Panc1 (cell line): Measurements from ENCODE around the gene CHMP6.

Experiments used
- REST ChIP-seq, 2 experiments: IDR thresholded peaks; 2 replicates each; pipeline ENCODE4 v1.6.1; 2011 to 2012; ENCODE audit warnings: low read depth in 2 of 2, control low read depth in 1 of 2, low read length in 1 of 2, mild to moderate bottlenecking in 1 of 2, moderate library complexity in 1 of 2; ENCODE audit not compliant: insufficient read depth in 1 of 2
- SIN3A ChIP-seq: IDR thresholded peaks from 2 replicates; pipeline ENCODE4 v1.6.1; 2012; ENCODE audit warnings: low read depth, mild to moderate bottlenecking, low read length, moderate library complexity, borderline replicate concordance; ENCODE audit not compliant: insufficient read depth
- TCF7L2 ChIP-seq: IDR thresholded peaks from 2 replicates; pipeline ENCODE4 v1.6.1; 2011; ENCODE audit warnings: mild to moderate bottlenecking, low read depth, low read length, inconsistent platforms
- TF ChIP-seq, protein P1 (sequence below): fragments of 450-650 bp; IDR thresholded peaks from 2 replicates; pipeline ENCODE4 v1.5.1; 2017; ENCODE audit warnings: mild to moderate bottlenecking

DNA sequence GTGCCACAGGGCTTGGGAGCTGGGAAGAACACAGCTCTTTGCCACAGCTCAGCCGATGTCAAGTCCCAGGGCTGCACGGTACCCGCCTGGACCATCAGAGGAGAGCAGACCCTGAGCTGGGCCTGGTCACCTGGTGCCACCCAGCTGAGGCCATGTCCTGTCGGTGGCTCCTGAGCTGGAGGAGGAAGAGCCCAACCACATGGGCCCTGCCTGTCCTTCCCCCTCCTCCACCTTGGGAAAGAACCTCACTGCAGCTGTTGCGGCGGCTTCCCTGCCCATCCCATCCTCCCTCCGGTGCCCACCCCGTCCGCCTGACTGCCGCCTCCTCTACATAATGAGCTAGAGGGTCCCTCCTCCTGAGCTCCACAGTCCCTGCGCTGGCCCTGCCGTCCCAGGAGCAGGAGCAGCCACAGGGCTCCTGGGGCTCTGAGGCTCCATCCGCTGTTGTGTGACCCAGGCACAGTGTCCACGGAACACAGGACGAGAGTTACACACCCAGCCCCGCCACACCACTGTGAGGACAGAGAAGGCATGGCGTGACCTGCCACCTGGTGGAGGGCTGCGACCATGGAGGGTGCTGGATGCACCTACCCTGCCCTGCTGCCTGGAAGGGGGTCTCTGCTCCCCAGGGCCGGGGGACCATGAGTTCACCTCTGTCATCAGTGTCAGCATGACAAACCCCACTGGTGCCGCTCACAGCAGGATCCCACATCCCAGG is 21.4 kb upstream of the CHMP6 start:
- TF ChIP-seq, protein P1, sequence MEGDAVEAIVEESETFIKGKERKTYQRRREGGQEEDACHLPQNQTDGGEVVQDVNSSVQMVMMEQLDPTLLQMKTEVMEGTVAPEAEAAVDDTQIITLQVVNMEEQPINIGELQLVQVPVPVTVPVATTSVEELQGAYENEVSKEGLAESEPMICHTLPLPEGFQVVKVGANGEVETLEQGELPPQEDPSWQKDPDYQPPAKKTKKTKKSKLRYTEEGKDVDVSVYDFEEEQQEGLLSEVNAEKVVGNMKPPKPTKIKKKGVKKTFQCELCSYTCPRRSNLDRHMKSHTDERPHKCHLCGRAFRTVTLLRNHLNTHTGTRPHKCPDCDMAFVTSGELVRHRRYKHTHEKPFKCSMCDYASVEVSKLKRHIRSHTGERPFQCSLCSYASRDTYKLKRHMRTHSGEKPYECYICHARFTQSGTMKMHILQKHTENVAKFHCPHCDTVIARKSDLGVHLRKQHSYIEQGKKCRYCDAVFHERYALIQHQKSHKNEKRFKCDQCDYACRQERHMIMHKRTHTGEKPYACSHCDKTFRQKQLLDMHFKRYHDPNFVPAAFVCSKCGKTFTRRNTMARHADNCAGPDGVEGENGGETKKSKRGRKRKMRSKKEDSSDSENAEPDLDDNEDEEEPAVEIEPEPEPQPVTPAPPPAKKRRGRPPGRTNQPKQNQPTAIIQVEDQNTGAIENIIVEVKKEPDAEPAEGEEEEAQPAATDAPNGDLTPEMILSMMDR = no peak; the same call in 1 of the 2 replicates
- no peak for TF ChIP-seq SIN3A
- no peak for TF ChIP-seq TCF7L2
- TF ChIP-seq REST (IDR thresholded peaks at IDR 0.05; ENCODE audit: insufficient read depth in 1 of 2, low read depth in 2 of 2, low read length in 1 of 2) = no peak
